ENCODE data around the gene SERINC2. TPM values are rescaled to one million over a fixed set of nuclear protein-coding genes. Genes with fewer than 3 reads are reported as not detected.

Gene SERINC2
- total RNA-seq, 1 experiment from 2014 or later, result 14.1 TPM

- no peaks in the 10 kb centered on the region for H3K23me2 ChIP-seq (ENCODE audit: insufficient read length, low read depth, low read length, poor library complexity, severe bottlenecking)
- no peak overlapping the region for H3K18ac ChIP-seq (ENCODE audit: insufficient read length, low read depth, low read length)
- Mint-ChIP-seq H3K4me3 (no peak overlapping the region), H3K27me3 (ENCODE audit: low read depth) (peaks cover 5% of the 10 kb centered on the region), H3K9me3 (peaks cover 21% of the 10 kb centered on the region in 2 experiments), H3K4me1 (peaks cover 7 to 14% of the 10 kb centered on the region in 2 experiments), H3K36me3 (ENCODE audit: insufficient read depth in 1 of 3, low read depth in 3 of 3) (peaks cover 4 to 14% (median 10%) of the 10 kb centered on the region in 3 experiments; a peak in 6 of 7 replicates), H3K27ac (no peak overlapping the region)
- no peak overlapping the region for H4K8ac ChIP-seq (replicated peaks; ENCODE audit: insufficient read length, low read depth, low read length)
- H3K27ac ChIP-seq (ENCODE audit: insufficient read length, low read depth, low read length), result no peak overlapping the region
- H3K27me3 ChIP-seq (ENCODE audit: insufficient read depth, low read length), result no peaks in the 10 kb centered on the region
- no peak overlapping the region for H3K14ac ChIP-seq (ENCODE audit: insufficient read depth, low read length)
- no peak overlapping the region for H4K91ac ChIP-seq (ENCODE audit: insufficient read length, low read depth, low read length)
- H2BK15ac ChIP-seq (ENCODE audit: low read depth, low read length), result no peak overlapping the region
- no peak overlapping the region for H2BK120ac ChIP-seq (ENCODE audit: low read depth, low read length, poor library complexity, severe bottlenecking)
- TF ChIP-seq CTCF (conservative IDR thresholded peaks at IDR 0.05), result no peak
- no peak overlapping the region for H2BK12ac ChIP-seq (ENCODE audit: insufficient read length, low read depth, low read length)
- H2BK20ac ChIP-seq (ENCODE audit: low read depth, low read length, poor library complexity, severe bottlenecking), result no peak overlapping the region
- no peaks in the 10 kb centered on the region for H4K20me1 ChIP-seq (ENCODE audit: control insufficient read depth, insufficient read depth, insufficient read length)
- H3K9ac ChIP-seq (ENCODE audit: extremely low read depth, insufficient read length, low read length), result no peak overlapping the region
- no peaks in the 10 kb centered on the region for H3K79me1 ChIP-seq (ENCODE audit: insufficient read depth, low read depth, low read length, poor library complexity, severe bottlenecking)
- no peak overlapping the region for H3K56ac ChIP-seq (ENCODE audit: insufficient read length, low read depth, low read length)
- no CpG with 5 or more reads among the region's 10 CpGs for WGBS (ENCODE audit: extremely low coverage, insufficient read length, low lambda C conversion rate)
- no peak overlapping the region for H2BK5ac ChIP-seq (ENCODE audit: insufficient read length, low read length)
- H2AK5ac ChIP-seq (ENCODE audit: insufficient read length, low read length), result no peak overlapping the region
- H3K23ac ChIP-seq (ENCODE audit: insufficient read length, low read depth, low read length), result no peak overlapping the region
- DNase-seq, result no peak
- H4K5ac ChIP-seq (ENCODE audit: insufficient read length, low read depth, low read length), result no peak overlapping the region
- no peaks in the 10 kb centered on the region for H3K4me1 ChIP-seq (ENCODE audit: insufficient read depth, low read length)
- H3K4me2 ChIP-seq (ENCODE audit: insufficient read depth, insufficient read length, low read length), result no peak overlapping the region
- no peaks in the 10 kb centered on the region for H3K79me2 ChIP-seq (ENCODE audit: insufficient read depth, low read length)
- H3K4ac ChIP-seq (ENCODE audit: low read depth, low read length), result no peak overlapping the region
- H2AFZ ChIP-seq (ENCODE audit: low read length), result no peak overlapping the region
- H3K9me3 ChIP-seq (ENCODE audit: control insufficient read depth, low read depth, low read length), result no peaks in the 10 kb centered on the region
- no peak overlapping the region for H3T11ph ChIP-seq (ENCODE audit: low read length)
Observed at GRCh38 chr1:31476891-31477846, 64.2 kb downstream of the SERINC2 start.
